OCI-LY3 (cell line): ENCODE results near the gene TRERF1.

Source experiments
- CTCF ChIP-seq: fragments of 200-600, 300-600 bp; sonication (generic); IDR thresholded peaks from 2 replicates; pipeline ENCODE4 v1.5.1; 2014; ENCODE audit warnings: antibody characterized with exemption, low read length, low read depth
- EZH2phosphoT487 ChIP-seq: fragments of 200-600 bp; shearing (Covaris generic); IDR thresholded peaks from 2 replicates; pipeline ENCODE4 v1.6.1; 2018; ENCODE audit warnings: antibody characterized with exemption, mixed run types, low read depth

GRCh38 chr6:42318480-42318879 is 133.2 kb downstream of the TRERF1 start:
- TF ChIP-seq CTCF (no peak), EZH2phosphoT487 (no peak)
